ENCODE measurements around the gene COMMD6.

COMMD6 gene

DNA sequence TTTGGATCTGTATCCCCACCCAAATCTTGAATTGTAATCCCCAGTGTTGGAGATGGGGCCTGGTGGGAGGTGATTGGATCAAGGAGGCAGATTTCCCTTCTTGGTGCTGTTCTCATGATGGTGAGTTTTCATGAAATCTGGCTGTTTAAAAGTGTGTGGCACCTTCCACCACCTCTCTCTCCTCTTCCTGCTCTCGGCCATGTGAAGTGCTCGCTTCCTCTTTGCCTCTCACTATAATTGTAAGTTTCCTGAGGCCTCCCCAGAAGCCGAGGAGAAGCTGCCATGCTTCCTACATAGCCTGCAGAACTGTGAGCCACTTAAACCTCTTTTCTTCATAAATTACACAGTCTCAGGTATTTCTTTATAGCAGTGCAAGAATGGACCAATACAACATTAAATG lies 15.7 kb downstream of the COMMD6 start:
- DNase-seq, result no peak

DNA sequence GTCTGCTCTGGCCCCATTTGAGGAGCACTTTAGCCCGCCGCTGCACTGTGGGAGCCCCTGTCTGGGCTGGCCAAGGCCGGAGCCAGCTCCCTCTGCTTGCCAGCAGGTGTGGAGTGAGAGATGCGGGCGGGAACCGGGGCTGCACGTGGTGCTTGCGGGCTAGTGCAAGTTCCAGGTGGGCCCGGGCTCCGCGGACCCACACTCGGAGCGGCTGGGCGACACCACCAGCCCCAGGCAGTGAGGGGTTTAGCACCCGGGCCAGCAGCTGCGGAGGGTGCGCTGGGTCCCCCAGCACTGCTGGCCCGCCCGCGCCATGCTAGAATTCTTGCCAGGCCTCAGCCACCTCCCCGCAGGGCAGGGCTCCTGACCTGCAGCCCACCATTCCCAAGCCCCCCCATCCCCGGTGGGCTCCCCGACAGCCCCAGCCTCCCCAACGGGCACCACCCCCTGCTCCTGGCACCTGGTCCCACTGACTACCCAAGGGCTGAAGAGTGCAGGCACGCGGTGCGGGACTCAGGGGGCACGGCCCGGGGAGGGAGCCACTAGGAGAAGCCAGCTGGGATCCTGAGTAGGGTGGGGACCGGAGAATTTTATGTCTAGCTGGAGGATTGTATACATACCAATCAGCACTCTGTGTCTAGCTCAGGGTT lies 19.1 kb downstream of the COMMD6 start:
- DNase-seq, result no peak

- peak; percentile 37 for DNase-seq
Observed at GRCh38 chr13:75514080-75514995, 23.3 kb downstream of the COMMD6 start.

DNA sequence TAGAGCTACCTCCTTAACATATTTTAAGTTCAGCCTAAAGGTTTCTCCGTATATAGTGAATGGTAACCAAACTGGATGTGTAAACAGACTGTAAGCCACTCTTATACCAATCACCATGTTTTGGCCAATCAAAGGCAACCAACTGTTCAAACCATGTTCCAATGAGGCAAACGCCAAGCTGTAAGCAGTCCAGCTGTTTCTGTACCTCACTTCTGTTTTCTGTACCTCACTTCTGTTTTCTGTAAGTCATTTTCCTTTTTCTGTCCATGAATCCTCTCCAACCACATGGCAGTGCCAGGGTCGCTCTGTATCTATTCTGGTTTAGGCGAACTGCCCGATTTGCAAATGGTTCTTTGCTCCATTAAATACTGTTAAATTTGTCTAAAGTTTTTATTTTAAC lies 24.4 kb downstream of the COMMD6 start:
- DNase-seq, result no peak

DNA sequence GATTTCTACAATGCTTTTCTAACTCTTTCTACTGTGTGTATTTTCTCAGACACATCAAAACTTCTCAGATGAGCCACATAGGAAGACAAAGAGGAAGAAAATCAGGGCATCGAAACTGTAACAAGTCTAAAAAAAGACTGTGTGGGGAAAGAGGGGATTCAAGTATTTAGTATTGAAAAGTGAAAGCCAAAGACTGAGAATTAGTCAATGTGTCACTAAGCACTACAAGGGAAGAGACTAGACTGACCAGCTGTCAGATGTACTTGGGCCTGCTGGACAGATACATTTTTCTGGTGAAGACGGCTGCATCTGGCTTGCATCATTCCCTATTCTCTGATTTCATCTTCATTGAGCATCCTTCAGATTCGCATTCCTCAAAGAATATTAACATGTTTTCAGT lies 25.4 kb downstream of the COMMD6 start:
- DNase-seq, result no peak

GRCh38 chr13:75511051-75511625 lies 26.5 kb downstream of the COMMD6 start:
- DNase-seq, result no peak

- DNase-seq, result no peak
Observed at GRCh38 chr13:75508002-75508548, 29.6 kb downstream of the COMMD6 start.

DNA sequence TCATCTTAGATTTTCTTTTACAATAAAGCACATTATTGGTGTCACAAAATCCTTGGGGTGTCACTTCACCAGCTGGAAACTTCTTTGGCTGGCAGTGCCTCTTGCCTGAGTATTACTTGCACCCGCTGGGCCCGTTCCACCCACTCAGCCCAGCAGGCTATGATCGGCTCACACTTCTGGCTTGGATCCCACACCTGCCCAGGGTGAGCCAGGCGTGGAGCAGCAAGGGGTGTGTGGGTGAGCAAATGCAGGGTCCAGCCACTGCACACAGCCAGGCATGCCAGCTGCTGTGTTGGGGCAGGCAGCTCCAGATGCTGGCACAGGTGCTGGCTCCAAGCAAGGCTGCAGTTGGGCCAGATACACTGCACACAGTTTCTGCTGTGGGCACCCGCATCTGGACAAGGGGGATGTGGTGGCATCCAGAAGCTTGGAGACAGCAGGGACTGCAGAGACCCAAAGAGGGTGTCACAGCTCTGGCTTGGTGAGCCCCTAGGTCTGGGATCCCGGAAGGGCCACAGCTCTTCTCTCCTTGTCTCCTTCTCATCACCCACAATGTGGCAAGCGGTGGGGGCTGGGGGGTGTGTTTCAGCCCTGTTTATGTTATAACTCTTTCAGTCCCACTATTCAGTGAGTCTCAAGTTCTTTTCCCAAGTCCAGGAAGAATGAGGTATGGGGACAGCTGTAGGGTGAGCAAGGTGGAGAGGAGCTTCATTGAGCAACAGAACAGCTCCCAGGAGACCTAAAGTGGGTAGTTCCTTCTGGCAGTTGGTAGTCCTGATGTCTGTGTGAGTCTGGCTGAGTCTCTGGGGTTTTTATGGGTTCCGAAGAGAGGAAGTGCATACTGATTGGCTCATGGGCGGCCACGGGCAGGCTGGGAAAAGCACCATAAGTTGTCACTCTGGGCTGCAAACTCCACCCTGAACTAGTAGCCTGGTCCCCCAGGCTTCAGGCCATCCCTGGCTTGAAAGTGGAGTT lies 30.3 kb downstream of the COMMD6 start:
- DNase-seq, result no peak

DNA sequence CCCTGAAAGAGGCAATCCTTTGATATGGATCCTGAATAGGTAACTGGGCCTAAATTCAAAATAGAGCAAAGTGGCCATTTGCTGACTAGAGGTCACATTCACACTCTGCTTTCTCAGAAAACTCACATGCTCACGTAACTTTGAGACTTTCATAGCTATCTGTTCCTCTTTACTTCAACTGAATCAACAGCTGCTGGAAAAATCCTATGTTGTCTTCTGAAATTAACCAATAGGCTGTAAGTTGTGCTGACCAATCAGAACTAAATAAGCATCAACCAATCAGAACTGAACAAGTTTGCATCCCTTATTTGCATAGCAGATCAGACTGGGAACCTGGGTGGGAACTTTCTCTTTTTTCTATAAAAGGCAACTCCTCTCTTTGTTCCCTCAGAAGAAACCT lies 31.6 kb downstream of the COMMD6 start:
- DNase-seq, result no peak

DNA sequence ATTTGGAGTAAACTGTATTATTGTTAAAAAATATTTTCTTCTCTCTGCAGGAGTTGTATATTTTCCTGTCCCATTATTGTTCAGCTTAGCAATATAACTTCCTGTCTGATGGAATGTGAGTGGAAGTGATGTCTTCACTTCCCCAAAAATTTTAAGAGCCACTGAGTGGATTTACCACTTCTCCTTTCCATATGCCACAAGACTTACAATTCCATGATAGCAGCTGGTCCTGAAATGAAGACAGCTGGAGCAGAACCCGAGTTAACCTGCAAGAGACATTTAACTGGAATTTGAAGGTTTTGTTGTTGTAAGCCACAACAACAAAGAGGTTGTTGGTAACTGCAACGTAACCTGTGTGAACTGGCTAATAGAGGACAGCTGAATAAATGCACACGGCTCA lies 32.3 kb downstream of the COMMD6 start:
- peak; percentile 62 for DNase-seq

DNA sequence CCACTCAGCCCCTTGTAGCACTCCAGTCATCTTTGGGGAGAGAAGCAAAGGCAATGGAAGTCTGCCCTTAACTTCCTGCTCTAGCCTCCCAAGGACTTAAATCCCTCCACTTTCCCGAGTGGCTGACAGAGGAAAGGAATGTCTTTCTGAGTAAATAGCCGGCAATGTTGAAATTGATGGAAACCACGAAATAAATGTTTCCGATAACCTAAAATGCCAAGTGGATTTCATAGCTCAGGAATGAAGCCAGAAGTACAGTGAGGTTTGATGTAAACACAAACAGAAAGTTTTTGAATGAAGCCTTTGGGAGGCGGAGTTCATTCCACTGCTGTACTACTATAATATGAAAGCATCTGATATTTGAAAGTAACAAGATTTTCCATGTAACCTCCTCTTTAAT lies 41.7 kb downstream of the COMMD6 start:
- DNase-seq, result no peak

GRCh38 chr13:75494491-75494890 lies 43.1 kb downstream of the COMMD6 start:
- DNase-seq, result peak; percentile 46

DNA sequence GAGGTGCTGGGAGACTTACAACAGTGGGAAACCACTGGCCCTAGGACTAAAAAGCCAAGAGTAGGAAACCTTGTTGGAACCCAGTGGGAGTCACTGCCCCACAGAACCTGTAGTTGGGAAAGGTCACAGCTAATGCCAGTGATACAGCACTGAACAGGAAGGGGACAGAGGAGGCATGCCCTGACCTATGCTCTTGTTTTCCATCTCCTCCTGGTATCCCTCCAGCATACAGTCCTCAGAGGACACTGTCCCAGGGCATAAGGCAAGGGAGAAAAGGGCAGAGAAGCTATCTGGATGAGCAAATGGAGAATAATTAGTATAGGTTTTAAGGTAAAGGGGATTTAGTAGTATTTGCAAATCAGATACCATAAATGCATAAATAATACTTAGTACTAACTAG lies 44.5 kb downstream of the COMMD6 start:
- no peak for DNase-seq

DNA sequence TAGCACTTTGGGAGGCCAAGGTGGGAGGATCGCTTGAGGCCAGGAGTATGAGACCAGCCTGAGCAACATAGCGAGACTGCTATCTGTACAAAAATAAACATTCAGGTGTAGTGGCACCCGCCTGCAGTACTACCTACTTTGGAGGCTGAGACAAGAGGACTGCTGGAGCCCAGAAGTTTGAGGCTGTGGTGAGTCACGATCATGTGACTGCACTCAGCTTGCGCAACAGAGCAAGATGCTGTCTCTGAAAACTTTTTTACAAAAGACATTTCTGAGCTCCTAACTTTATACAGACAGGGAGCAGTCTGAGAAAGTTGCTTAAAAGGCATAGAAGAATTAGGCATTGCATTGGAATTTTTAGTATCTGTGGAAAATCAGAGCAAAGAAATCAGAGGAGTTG lies 45.3 kb downstream of the COMMD6 start:
- no peak for DNase-seq

GRCh38 chr13:75491376-75491775 lies 46.3 kb downstream of the COMMD6 start:
- DNase-seq, result no peak

DNA sequence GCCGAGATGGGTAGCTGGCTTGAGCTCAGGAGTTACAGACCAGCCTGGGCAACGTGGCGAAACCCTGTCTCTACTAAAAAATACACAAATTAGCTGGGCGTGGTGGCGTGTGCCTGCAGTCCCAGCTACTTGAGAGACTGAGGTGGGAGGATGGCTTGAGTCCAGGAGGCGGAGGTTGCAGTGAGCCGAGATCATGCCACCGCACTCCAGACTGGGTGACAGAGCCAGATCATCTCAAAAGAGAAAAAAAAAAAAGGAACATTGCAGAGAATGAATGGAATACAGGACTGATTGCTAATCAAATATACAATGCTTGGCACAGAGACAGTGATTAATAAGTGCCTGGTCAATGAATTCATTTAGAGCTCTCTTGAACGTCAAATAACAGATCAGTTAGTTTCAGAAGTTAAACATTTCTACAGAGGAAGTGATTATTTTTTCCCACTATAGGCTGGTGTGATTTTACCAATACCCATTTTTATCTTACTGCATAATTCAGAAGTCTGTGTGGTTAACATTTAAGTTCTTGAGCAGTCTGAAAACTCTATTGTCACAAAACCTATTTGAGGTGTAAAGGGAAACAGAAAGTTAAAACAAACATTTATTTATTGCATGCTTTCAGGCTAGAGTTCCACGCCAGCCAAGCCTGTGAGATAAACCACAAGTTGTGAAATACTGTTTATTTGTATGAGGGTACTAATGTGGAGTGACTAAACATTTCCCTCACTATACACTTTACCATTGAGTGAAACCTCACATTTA lies 48.0 kb downstream of the COMMD6 start:
- peak; percentile 74 for DNase-seq

- peak; percentile 93 for DNase-seq
Observed at GRCh38 chr13:75486146-75487062, 51.2 kb downstream of the COMMD6 start.

- no peak for DNase-seq
Observed at GRCh38 chr13:75485286-75486062, 52.2 kb downstream of the COMMD6 start.

- no peak for DNase-seq
Observed at GRCh38 chr13:75482820-75483079, 54.9 kb downstream of the COMMD6 start.
